K562 (cell line): ENCODE data around the gene NAIF1. TPM values are rescaled to one million over a fixed set of nuclear protein-coding genes. Genes with fewer than 3 reads are reported as not detected.

Experiments used
- ATAC-seq: fragments of 200-7000 bp; cut with Tn5 transposase; 3 replicates; pipeline ENCODE4 v1.9.1; 2020; ENCODE audit warnings: moderate library complexity
- BruUV-seq: library from RNA; stranded (reverse); fragments of 400-500 nt; replicated peaks from 2 replicates; lab custom pipeline; 2021; lab: Mats Ljungman, UMichigan
- CTCF ChIA-PET: fragments of 300-600 bp; formaldehyde crosslinking; extraction: SDS; loops from one replicate; lab custom pipeline; 2021; ENCODE audit warnings: low intra/inter-chr PET ratio; lab: Yijun Ruan, JAX
- POLR2A ChIA-PET: fragments of 300-600, 350-650 bp; sonication (Branson Sonifier 250); formaldehyde crosslinking; extraction: SDS; loops from one replicate; lab custom pipeline; 2021; ENCODE audit warnings: antibody characterized with exemption, inconsistent platforms; lab: Yijun Ruan, JAX
- DNase-seq, 4 experiments: peaks; one replicate each; pipeline versions ENCODE4 v3.0.0 to v3.0.0-alpha.2; 2011 to 2018; ENCODE audit warnings: low spot score in 3 of 4, mixed read lengths in 3 of 4; ENCODE audit errors: extremely low read depth in 1 of 4
- FAIRE-seq: peaks from 2 replicates; lab custom pipeline; 2011; peaks lifted over from hg19 to GRCh38; lab: Jason Lieb, UNC
- H2AFZ ChIP-seq: 2 replicates; pipeline ENCODE4 v1.6.0; 2011; ENCODE audit warnings: low read depth, low read length, control low read depth, inconsistent platforms
- H3K27ac ChIP-seq: fragments of 200-600 bp; 3 replicates; pipeline ENCODE4 v1.8.0; 2011; ENCODE audit warnings: low read depth, mild to moderate bottlenecking, control low read depth, inconsistent platforms, low read length, moderate library complexity, mixed read lengths; ENCODE audit errors: extremely low read depth
- H3K27me3 ChIP-seq, 2 experiments: fragments of 300-600 bp in 1 of 2; 2 replicates in 1 of 2; 3 replicates in 1 of 2; pipeline versions ENCODE4 v1.6.0 to v1.8.0; 2011; ENCODE audit warnings: inconsistent platforms in 2 of 2, low read length in 2 of 2, mild to moderate bottlenecking in 1 of 2, mixed read lengths in 1 of 2, moderate library complexity in 1 of 2; ENCODE audit not compliant: control insufficient read depth in 2 of 2, insufficient read depth in 2 of 2
- H3K36me3 ChIP-seq: fragments of 300-600 bp; 3 replicates; pipeline ENCODE4 v1.8.0; 2011; ENCODE audit warnings: mild to moderate bottlenecking, low read length, inconsistent platforms; ENCODE audit not compliant: control insufficient read depth, insufficient read depth
- H3K4me1 ChIP-seq, 2 experiments: fragments of 200-600 bp in 1 of 2; replicated peaks in 1 of 2; 2 replicates in 1 of 2; 3 replicates in 1 of 2; pipeline versions ENCODE4 v1.5.1 to v1.8.0; 2011; ENCODE audit warnings: inconsistent platforms in 2 of 2, low read length in 2 of 2, mild to moderate bottlenecking in 1 of 2, mixed read lengths in 1 of 2, moderate library complexity in 1 of 2; ENCODE audit not compliant: control insufficient read depth in 2 of 2, insufficient read depth in 2 of 2
- H3K4me2 ChIP-seq: 2 replicates; pipeline ENCODE4 v1.6.1; 2011; ENCODE audit warnings: low read length, control low read depth, inconsistent platforms, mixed read lengths; ENCODE audit not compliant: insufficient read depth
- H3K4me3 ChIP-seq: fragments of 200-600 bp; sonication (generic), shearing (Covaris generic); 2 replicates; pipeline ENCODE4 v1.5.1; 2016; ENCODE audit warnings: control low read depth, inconsistent platforms
- H3K79me2 ChIP-seq: fragments of 200-600 bp; 3 replicates; pipeline ENCODE4 v1.8.0; 2011; ENCODE audit warnings: low read length, inconsistent platforms; ENCODE audit not compliant: control insufficient read depth, insufficient read depth
- H3K9ac ChIP-seq, 2 experiments: 2 replicates each; pipeline versions ENCODE4 v1.6.0 to v1.6.1; 2011; ENCODE audit warnings: low read depth in 2 of 2, low read length in 2 of 2, control low read depth in 1 of 2, inconsistent platforms in 1 of 2, mild to moderate bottlenecking in 1 of 2, mixed read lengths in 1 of 2; ENCODE audit not compliant: insufficient read depth in 1 of 2
- H3K9me1 ChIP-seq: one replicate; pipeline ENCODE4 v1.6.0; 2011; ENCODE audit warnings: inconsistent platforms, mild to moderate bottlenecking, low read length, moderate library complexity; ENCODE audit not compliant: control insufficient read depth, insufficient read depth
- H3K9me3 ChIP-seq: replicated peaks from 2 replicates; pipeline ENCODE4 v1.5.1; 2011; ENCODE audit warnings: low read depth, low read length, inconsistent platforms; ENCODE audit not compliant: control insufficient read depth, insufficient read depth
- H4K20me1 ChIP-seq: replicated peaks from 2 replicates; pipeline ENCODE4 v1.6.1; 2011; ENCODE audit warnings: low read length, inconsistent platforms, mixed read lengths; ENCODE audit not compliant: control insufficient read depth, insufficient read depth
- BACH1 ChIP-seq: fragments of 200-800 bp; sonication (Bioruptor generic); IDR thresholded peaks from 2 replicates; pipeline ENCODE4 v1.6.1; 2016; ENCODE audit warnings: missing genetic modification characterization, missing compliant biosample characterization
- CREB1 ChIP-seq, 2 experiments: sonication (generic) in 1 of 2; formaldehyde crosslinking in 1 of 2; IDR thresholded peaks; 2 replicates each; pipeline versions ENCODE4 v1.6.1 to v1.8.0; 2012 to 2022; ENCODE audit warnings: inconsistent platforms in 1 of 2, mild to moderate bottlenecking in 1 of 2, missing genetic modification reagents in 1 of 2, moderate library complexity in 1 of 2
- L3MBTL2 ChIP-seq: fragments of 450-650 bp; IDR thresholded peaks from 2 replicates; pipeline ENCODE4 v1.6.1; 2016; ENCODE audit warnings: mild to moderate bottlenecking, moderate library complexity
- NCOA6 ChIP-seq: fragments of 450-650 bp; IDR thresholded peaks from 2 replicates; pipeline ENCODE4 v1.6.1; 2017; ENCODE audit warnings: mild to moderate bottlenecking
- NFE2 ChIP-seq: IDR thresholded peaks from 2 replicates; pipeline ENCODE4 v1.6.1; 2014; ENCODE audit warnings: antibody characterized with exemption, low read depth
- SMARCE1 ChIP-seq: fragments of 450-650 bp; IDR thresholded peaks from 2 replicates; pipeline ENCODE4 v1.7.1; 2016; ENCODE audit warnings: mild to moderate bottlenecking
- SNIP1 ChIP-seq: fragments of 450-650 bp; IDR thresholded peaks from 2 replicates; pipeline ENCODE4 v1.7.1; 2017; ENCODE audit warnings: low read depth, mild to moderate bottlenecking
- SREBF1 ChIP-seq: fragments of 150-350 bp; IDR thresholded peaks from 2 replicates; pipeline ENCODE4 v1.6.1; 2014; ENCODE audit warnings: antibody characterized with exemption, low read depth, low read length, borderline replicate concordance
- TCF3 ChIP-seq: sonication (generic); formaldehyde crosslinking; IDR thresholded peaks from 2 replicates; pipeline ENCODE4 v1.4.0; 2020; ENCODE audit warnings: mild to moderate bottlenecking, missing genetic modification reagents
- WGBS: fragments of 100-300 bp; shearing (Covaris generic); methylation state at CpG from one replicate; pipeline ENCODE4 v1.1.6; 2016; ENCODE audit warnings: low coverage, mixed read lengths; ENCODE audit not compliant: insufficient coverage; ENCODE audit errors: missing lambda C conversion rate; 5-methylcytosine and 5-hydroxymethylcytosine counted together
- in situ Hi-C: fragments of 300-500 bp; cut with MboI; formaldehyde crosslinking; loops from 4 replicates; pipeline ENCODE4 v1.15.0; 2018; ENCODE audit warnings: inconsistent platforms, mixed read lengths
- intact Hi-C: fragments of 100-400 bp; cut with micrococcal nuclease; formaldehyde crosslinking; loops from 2 replicates; pipeline ENCODE4 v1.14.2; 2022
- polyA plus RNA-seq, 8 experiments: library from polyadenylated mRNA; depleted of rRNA in 4 of 8; stranded (reverse) in 5 of 8; unstranded in 3 of 8; fragments of >200 nt; fragmentation: Nextera tagmentation in 2 of 8; fragmentation: Illumina TruSeq in 1 of 8; extraction: Ambion mirVana in 2 of 8; extraction: Trizol in 1 of 8; gene quantifications; 2 replicates each; pipeline versions ENCODE4 v1.2.1 to v1.2.3, GENCODE V29; 2011 to 2014; ENCODE audit warnings: inconsistent platforms in 1 of 8, missing spikeins in 1 of 8
- total RNA-seq, 7 experiments: library from RNA; depleted of rRNA in 6 of 7; stranded (reverse); fragments of >200 nt in 6 of 7; fragmentation: Illumina TruSeq in 2 of 7; extraction: Trizol in 2 of 7; gene quantifications; 2 replicates each; pipeline versions ENCODE4 v1.2.1 to v1.2.3, GENCODE V29; 2011 to 2021; ENCODE audit warnings: low replicate concordance in 1 of 7
- TF ChIP-seq, protein P1 (sequence below), 2 experiments: fragments of 450-650 bp; IDR thresholded peaks; 2 replicates each; pipeline ENCODE4 v1.6.1; 2016
- TF ChIP-seq, protein P2 (sequence below): fragments of 200-800 bp; sonication (Bioruptor generic); IDR thresholded peaks from 2 replicates; pipeline ENCODE4 v1.6.1; 2017; ENCODE audit warnings: missing genetic modification characterization, missing compliant biosample characterization
- TF ChIP-seq, protein P3 (sequence below): fragments of 250-450 bp; sonication (Bioruptor Pico); IDR thresholded peaks from 2 replicates; pipeline ENCODE4 v1.5.0; 2021; ENCODE audit warnings: mild to moderate bottlenecking, moderate library complexity
- TF ChIP-seq, protein P4 (sequence below): fragments of 450-650 bp; conservative IDR thresholded peaks from 2 replicates; pipeline ENCODE4 v1.6.1; 2016; ENCODE audit warnings: missing genetic modification characterization, low read depth, mild to moderate bottlenecking, control low read depth, missing compliant biosample characterization

Gene NAIF1
- total and polyA plus RNA-seq, 9 of the 15 experiments (the other 6 are each of a cell fraction or from before 2014, with no cell fraction given), result 4.8 to 26.6 (median 17.2) TPM

DNA sequence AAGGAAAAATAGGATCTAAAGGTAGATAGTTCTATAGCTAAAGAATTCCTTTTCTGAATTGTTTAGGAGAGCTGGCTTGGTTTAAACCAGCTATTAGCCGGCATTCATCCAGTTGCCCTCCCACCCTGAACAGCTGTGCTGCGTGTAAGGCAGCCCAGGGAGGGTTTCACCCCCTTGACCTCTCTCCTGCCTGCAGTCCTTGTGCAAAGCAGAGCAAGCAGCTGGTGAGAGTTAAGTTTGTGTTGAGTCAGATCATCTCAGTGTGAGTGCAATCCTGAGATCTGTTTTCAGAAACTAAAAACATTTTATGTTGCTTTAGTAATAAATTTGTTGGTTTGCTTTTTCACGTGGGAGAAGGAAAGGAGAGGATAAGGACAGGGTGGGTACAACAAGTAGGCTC lies 13.9 kb upstream of the NAIF1 start:
- peaks cover 42% of the 10 kb centered on the region; the same call in 2 of the 3 replicates for H3K36me3 ChIP-seq
- H3K9me1 ChIP-seq, result no peaks in the 10 kb centered on the region
- peak overlapping the region; percentile 99 for H3K27ac ChIP-seq
- peak; percentile 97 for FAIRE-seq
- 0% methylated on average over 3 of the region's 3 CpGs for WGBS
- ATAC-seq, result peak; percentile 60
- H3K4me2 ChIP-seq, result peak overlapping the region; percentile 32
- H3K79me2 ChIP-seq, result peaks cover 91% of the 10 kb centered on the region
- no peak overlapping the region for H3K4me3 ChIP-seq
- intact Hi-C loops (loop anchor here (5.0 kb wide), 1 partner anchor 36 kb away; no protein-coding TSS in a partner anchor), in situ Hi-C loops (no loop called here)
- no peak overlapping the region for H2AFZ ChIP-seq
- ChIA-PET POLR2A (interaction anchor here (0.7 to 7.0 kb wide), 6 partner anchors 8 to 99 kb away, joined by 3 to 82 read pairs (median 4); partner anchors contain the start of genes NAIF1 and SLC25A25), CTCF (interaction anchor here (1.3 kb wide), 1 partner anchor 15 kb away, joined by 3 read pairs; no protein-coding TSS in a partner anchor)
- BruUV-seq, result no TSS peak
- no peaks in the 10 kb centered on the region for H3K9me3 ChIP-seq
- DNase-seq, result peak; percentile 56 to 87 (median 67)
- H3K4me1 ChIP-seq, result peaks cover 58 to 61% of the 10 kb centered on the region in 2 experiments
- H3K9ac ChIP-seq, result peak overlapping the region; percentile 60 to 76; a peak in 3 of 4 replicates
- no peaks in the 10 kb centered on the region for H3K27me3 ChIP-seq
- no peaks in the 10 kb centered on the region for H4K20me1 ChIP-seq
- TF ChIP-seq L3MBTL2 (peak; percentile 32; the same call in 1 of the 2 replicates), CREB1 (IDR thresholded peaks at IDR 0.05) (no peak), CREB1 (CRISPR knock-in tag; IDR thresholded peaks at IDR 0.05) (peak; percentile 44; the same call in 1 of the 2 replicates), TCF3 (CRISPR knock-in tag) (peak; percentile 58), NCOA6 (no peak), SNIP1 (no peak), BACH1 (tag) (0 out of 2 replicates have a peak, but pooled peaks have one; percentile 31), NFE2 (peak; percentile 10; the same call in 1 of the 2 replicates), SREBF1 (no peak), SMARCE1 (0 out of 2 replicates have a peak, but pooled peaks have one; percentile 24)
- TF ChIP-seq, protein P1, sequence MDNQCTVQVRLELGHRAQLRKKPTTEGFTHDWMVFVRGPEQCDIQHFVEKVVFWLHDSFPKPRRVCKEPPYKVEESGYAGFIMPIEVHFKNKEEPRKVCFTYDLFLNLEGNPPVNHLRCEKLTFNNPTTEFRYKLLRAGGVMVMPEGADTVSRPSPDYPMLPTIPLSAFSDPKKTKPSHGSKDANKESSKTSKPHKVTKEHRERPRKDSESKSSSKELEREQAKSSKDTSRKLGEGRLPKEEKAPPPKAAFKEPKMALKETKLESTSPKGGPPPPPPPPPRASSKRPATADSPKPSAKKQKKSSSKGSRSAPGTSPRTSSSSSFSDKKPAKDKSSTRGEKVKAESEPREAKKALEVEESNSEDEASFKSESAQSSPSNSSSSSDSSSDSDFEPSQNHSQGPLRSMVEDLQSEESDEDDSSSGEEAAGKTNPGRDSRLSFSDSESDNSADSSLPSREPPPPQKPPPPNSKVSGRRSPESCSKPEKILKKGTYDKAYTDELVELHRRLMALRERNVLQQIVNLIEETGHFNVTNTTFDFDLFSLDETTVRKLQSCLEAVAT (IDR thresholded peaks at IDR 0.05), result 0 out of 4 replicates have a peak, but pooled peaks of 1 of the 2 experiments have one; percentile 12
- TF ChIP-seq, protein P2, sequence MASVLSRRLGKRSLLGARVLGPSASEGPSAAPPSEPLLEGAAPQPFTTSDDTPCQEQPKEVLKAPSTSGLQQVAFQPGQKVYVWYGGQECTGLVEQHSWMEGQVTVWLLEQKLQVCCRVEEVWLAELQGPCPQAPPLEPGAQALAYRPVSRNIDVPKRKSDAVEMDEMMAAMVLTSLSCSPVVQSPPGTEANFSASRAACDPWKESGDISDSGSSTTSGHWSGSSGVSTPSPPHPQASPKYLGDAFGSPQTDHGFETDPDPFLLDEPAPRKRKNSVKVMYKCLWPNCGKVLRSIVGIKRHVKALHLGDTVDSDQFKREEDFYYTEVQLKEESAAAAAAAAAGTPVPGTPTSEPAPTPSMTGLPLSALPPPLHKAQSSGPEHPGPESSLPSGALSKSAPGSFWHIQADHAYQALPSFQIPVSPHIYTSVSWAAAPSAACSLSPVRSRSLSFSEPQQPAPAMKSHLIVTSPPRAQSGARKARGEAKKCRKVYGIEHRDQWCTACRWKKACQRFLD (CRISPR knock-in tag), result 0 out of 2 replicates have a peak, but pooled peaks have one; percentile 13
- TF ChIP-seq, protein P3, sequence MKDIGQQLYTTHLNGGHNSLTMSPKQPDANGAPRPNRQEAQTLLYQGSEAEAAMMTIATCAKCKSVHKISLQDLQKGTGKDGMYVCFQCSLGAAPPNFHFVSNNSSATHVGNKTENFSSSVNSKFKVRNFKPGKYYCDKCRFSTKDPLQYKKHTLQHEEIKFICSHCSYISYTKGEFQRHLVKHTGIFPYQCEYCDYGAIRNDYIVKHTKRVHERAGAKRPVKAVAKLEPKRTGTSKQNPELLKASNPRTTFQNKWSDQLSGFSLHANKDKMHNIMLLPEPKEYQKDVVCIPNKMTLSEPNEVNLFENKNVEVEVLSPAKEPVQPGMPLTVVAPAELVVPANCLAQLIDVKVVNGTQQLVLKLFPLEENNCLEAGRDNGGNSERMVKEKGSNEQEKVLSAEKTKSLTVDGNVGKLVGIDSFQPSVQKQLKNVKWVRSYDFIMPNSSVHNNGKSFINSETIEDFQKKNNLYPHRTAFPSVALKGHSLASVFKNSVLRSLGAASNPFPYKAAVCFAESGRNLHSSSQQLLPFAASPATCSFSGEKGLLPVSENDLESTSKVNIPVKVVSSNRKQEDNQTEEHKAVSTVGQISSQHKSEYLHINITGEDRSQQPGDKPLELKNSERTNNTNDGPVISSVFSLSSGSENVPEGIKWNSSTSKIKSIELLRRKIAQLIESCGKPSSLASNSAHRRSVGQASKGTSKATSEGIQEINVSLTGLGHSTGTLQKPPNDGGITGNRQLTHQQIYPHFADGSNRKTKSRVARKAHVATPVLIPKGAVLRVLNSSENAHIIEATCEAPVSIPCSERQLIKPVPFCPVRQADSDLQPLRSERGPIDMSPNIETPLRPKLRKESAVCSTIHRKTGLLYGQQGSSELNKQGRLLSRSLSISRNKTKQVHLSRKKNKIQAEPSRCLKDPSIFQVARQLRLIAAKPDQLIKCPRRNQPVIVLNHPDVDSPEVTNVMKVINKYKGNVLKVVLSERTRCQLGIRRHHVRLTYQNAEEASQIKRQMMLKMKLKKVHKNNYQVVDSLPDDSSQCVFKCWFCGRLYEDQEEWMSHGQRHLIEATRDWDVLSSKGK (CRISPR knock-in tag), result no peak
- TF ChIP-seq, protein P4, sequence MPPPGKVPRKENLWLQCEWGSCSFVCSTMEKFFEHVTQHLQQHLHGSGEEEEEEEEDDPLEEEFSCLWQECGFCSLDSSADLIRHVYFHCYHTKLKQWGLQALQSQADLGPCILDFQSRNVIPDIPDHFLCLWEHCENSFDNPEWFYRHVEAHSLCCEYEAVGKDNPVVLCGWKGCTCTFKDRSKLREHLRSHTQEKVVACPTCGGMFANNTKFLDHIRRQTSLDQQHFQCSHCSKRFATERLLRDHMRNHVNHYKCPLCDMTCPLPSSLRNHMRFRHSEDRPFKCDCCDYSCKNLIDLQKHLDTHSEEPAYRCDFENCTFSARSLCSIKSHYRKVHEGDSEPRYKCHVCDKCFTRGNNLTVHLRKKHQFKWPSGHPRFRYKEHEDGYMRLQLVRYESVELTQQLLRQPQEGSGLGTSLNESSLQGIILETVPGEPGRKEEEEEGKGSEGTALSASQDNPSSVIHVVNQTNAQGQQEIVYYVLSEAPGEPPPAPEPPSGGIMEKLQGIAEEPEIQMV, result no peak
